BE2C (cell line): ENCODE measurements around the gene OR10H1.
"Not testable (repeated sequence)": the region's sequence is repeated elsewhere in the genome, so short reads cannot be mapped to it uniquely, and the experiment has no call there.

Experiments used
- DNase-seq: peaks from one replicate; pipeline ENCODE4 v3.0.0-alpha.2; 2020
- H3K27me3 ChIP-seq: fragments of 250-450 bp; sonication (Bioruptor Pico); 2 replicates; pipeline ENCODE4 v1.5.1; 2020; ENCODE audit warnings: mild to moderate bottlenecking
- H3K36me3 ChIP-seq: fragments of 250-450 bp; sonication (Bioruptor Pico); 2 replicates; pipeline ENCODE4 v1.5.1; 2020; ENCODE audit warnings: mild to moderate bottlenecking
- H3K4me1 ChIP-seq: fragments of 250-450 bp; sonication (Bioruptor Pico); 2 replicates; pipeline ENCODE4 v1.5.1; 2020
- H3K4me3 ChIP-seq: 2 replicates; pipeline ENCODE4 v1.5.1; 2011; ENCODE audit warnings: low read depth, low read length
- H3K9me3 ChIP-seq: fragments of 250-450 bp; sonication (Bioruptor Pico); 2 replicates; pipeline ENCODE4 v1.5.1; 2020
- CTCF ChIP-seq: IDR thresholded peaks from 2 replicates; pipeline ENCODE4 v1.5.1; 2012; ENCODE audit warnings: mild to moderate bottlenecking, low read depth, low read length

OR10H1 gene

GRCh38 chr19:15850385-15850784 is 34.9 kb upstream of the OR10H1 start:
- H3K9me3 ChIP-seq: no peaks in the 10 kb centered on the region
- H3K4me3 ChIP-seq: no peak overlapping the region
- no peaks in the 10 kb centered on the region for H3K4me1 ChIP-seq
- no peaks in the 10 kb centered on the region for H3K36me3 ChIP-seq
- DNase-seq: no peak
- TF ChIP-seq CTCF: no peak
- H3K27me3 ChIP-seq: no peaks in the 10 kb centered on the region

- no peaks in the 10 kb centered on the region for H3K4me1 ChIP-seq
- H3K4me3 ChIP-seq: no peak overlapping the region
- no peak for TF ChIP-seq CTCF
- H3K27me3 ChIP-seq: no peaks in the 10 kb centered on the region
- H3K9me3 ChIP-seq: no peaks in the 10 kb centered on the region
- H3K36me3 ChIP-seq: no peaks in the 10 kb centered on the region
- no peak for DNase-seq
Observed at GRCh38 chr19:15846923-15847322, 31.5 kb upstream of the OR10H1 start.

- not testable (repeated sequence) for H3K4me1 ChIP-seq, H3K9me3 ChIP-seq, DNase-seq, H3K36me3 ChIP-seq, H3K27me3 ChIP-seq, H3K4me3 ChIP-seq
Observed at GRCh38 chr19:15843894-15844222, 28.4 kb upstream of the OR10H1 start.

- Histone ChIP-seq H3K4me1 (no peaks in the 10 kb centered on the region), H3K36me3 (no peaks in the 10 kb centered on the region), H3K27me3 (no peaks in the 10 kb centered on the region), H3K4me3 (no peak overlapping the region), H3K9me3 (no peaks in the 10 kb centered on the region)
- DNase-seq: no peak
- no peak for TF ChIP-seq CTCF
Observed at GRCh38 chr19:15843203-15843893, 27.9 kb upstream of the OR10H1 start.

GRCh38 chr19:15841875-15842569 is 26.6 kb upstream of the OR10H1 start:
- no peak overlapping the region for H3K4me3 ChIP-seq
- no peak for DNase-seq
- no peaks in the 10 kb centered on the region for H3K27me3 ChIP-seq
- no peaks in the 10 kb centered on the region for H3K9me3 ChIP-seq
- H3K4me1 ChIP-seq: no peaks in the 10 kb centered on the region
- H3K36me3 ChIP-seq: no peaks in the 10 kb centered on the region
- peak; percentile 15; the same call in 1 of the 2 replicates for TF ChIP-seq CTCF

GRCh38 chr19:15840833-15841232 is 25.4 kb upstream of the OR10H1 start:
- no peak for TF ChIP-seq CTCF
- Histone ChIP-seq H3K4me1 (no peaks in the 10 kb centered on the region), H3K36me3 (no peaks in the 10 kb centered on the region), H3K9me3 (no peaks in the 10 kb centered on the region), H3K4me3 (no peak overlapping the region), H3K27me3 (no peaks in the 10 kb centered on the region)
- no peak for DNase-seq

GRCh38 chr19:15839888-15840287 is 24.4 kb upstream of the OR10H1 start:
- H3K9me3 ChIP-seq, H3K4me1 ChIP-seq, H3K27me3 ChIP-seq, H3K4me3 ChIP-seq, H3K36me3 ChIP-seq, DNase-seq: not testable (repeated sequence)
